ENCODE measurements around the gene TRIM22.

- no peak for TF ChIP-seq CTCF (IDR thresholded peaks at IDR 0.05; ENCODE audit: low read depth, low read length)
- no peak for TF ChIP-seq EZH2phosphoT487 (IDR thresholded peaks at IDR 0.05; ENCODE audit: low read depth)
Measured at GRCh38 chr11:5684036-5684645, 5.4 kb upstream of the TRIM22 start.
